ENCODE measurements around the gene CACNA1H. TPM values are rescaled to one million over a fixed set of nuclear protein-coding genes. Genes with fewer than 3 reads are reported as not detected.

The CACNA1H gene
- total RNA-seq, 1 donor from 2014 or later, result 9.5 TPM

GRCh38 chr16:1213796-1214372, 61.0 kb downstream of the CACNA1H start:
- H3K9me3 Mint-ChIP-seq, result no peaks in the 10 kb centered on the region
- no peak overlapping the region for H2AFZ ChIP-seq (replicated peaks)
- H3F3A ChIP-seq (ENCODE audit: low read depth), result no peaks in the 10 kb centered on the region
- no peaks in the 10 kb centered on the region for H3K4me1 ChIP-seq
- TF ChIP-seq EZH2 (IDR thresholded peaks at IDR 0.05) (no peak), EZH2phosphoT487 (IDR thresholded peaks at IDR 0.05) (no peak), CTCF (IDR thresholded peaks at IDR 0.05) (no peak)
- no peaks in the 10 kb centered on the region for H3K36me3 ChIP-seq
- H4K20me1 ChIP-seq (ENCODE audit: low read depth), result no peaks in the 10 kb centered on the region
- no peak overlapping the region for H3K4me3 Mint-ChIP-seq
- H3K4me2 ChIP-seq, result no peak overlapping the region
- H3K9me3 ChIP-seq (ENCODE audit: low read depth), result no peaks in the 10 kb centered on the region
- no peaks in the 10 kb centered on the region for H3K27me3 ChIP-seq
- no peaks in the 10 kb centered on the region for H3K27me3 Mint-ChIP-seq (ENCODE audit: insufficient read depth, low read depth)
- no peak for DNase-seq (ENCODE audit: low spot score)
- H3K79me2 ChIP-seq (ENCODE audit: low read depth), result no peaks in the 10 kb centered on the region
- H3K27ac ChIP-seq, result no peak overlapping the region
- no peaks in the 10 kb centered on the region for H3K36me3 Mint-ChIP-seq
- no peak overlapping the region for H3K9ac ChIP-seq
- no peaks in the 10 kb centered on the region for H3K4me1 Mint-ChIP-seq
- no peak overlapping the region for H3K27ac Mint-ChIP-seq
- no peak overlapping the region for H3K4me3 ChIP-seq

GRCh38 chr16:1214719-1215118, 61.8 kb downstream of the CACNA1H start:
- Mint-ChIP-seq H3K9me3 (no peaks in the 10 kb centered on the region), H3K27me3 (ENCODE audit: insufficient read depth, low read depth) (no peaks in the 10 kb centered on the region), H3K27ac (no peak overlapping the region), H3K4me3 (no peak overlapping the region), H3K4me1 (no peaks in the 10 kb centered on the region), H3K36me3 (no peaks in the 10 kb centered on the region)
- Histone ChIP-seq H2AFZ (replicated peaks) (no peak overlapping the region), H3K4me3 (no peak overlapping the region), H3K4me2 (no peak overlapping the region), H3K36me3 (no peaks in the 10 kb centered on the region), H3K9me3 (ENCODE audit: low read depth) (no peaks in the 10 kb centered on the region), H4K20me1 (ENCODE audit: low read depth) (no peaks in the 10 kb centered on the region), H3K4me1 (no peaks in the 10 kb centered on the region), H3K9ac (no peak overlapping the region), H3K27me3 (no peaks in the 10 kb centered on the region), H3K79me2 (ENCODE audit: low read depth) (no peaks in the 10 kb centered on the region), H3F3A (ENCODE audit: low read depth) (no peaks in the 10 kb centered on the region), H3K27ac (no peak overlapping the region)
- no peak for DNase-seq (ENCODE audit: low spot score)
- TF ChIP-seq EZH2 (IDR thresholded peaks at IDR 0.05) (no peak), CTCF (IDR thresholded peaks at IDR 0.05) (no peak), EZH2phosphoT487 (IDR thresholded peaks at IDR 0.05) (no peak)

- H3K27me3 Mint-ChIP-seq (ENCODE audit: insufficient read depth, low read depth), result no peaks in the 10 kb centered on the region
- no peaks in the 10 kb centered on the region for H3K36me3 ChIP-seq
- no peak overlapping the region for H3K4me3 ChIP-seq
- H3K4me1 Mint-ChIP-seq, result no peaks in the 10 kb centered on the region
- no peaks in the 10 kb centered on the region for H3K36me3 Mint-ChIP-seq
- H4K20me1 ChIP-seq (ENCODE audit: low read depth), result no peaks in the 10 kb centered on the region
- no peaks in the 10 kb centered on the region for H3F3A ChIP-seq (ENCODE audit: low read depth)
- H2AFZ ChIP-seq (replicated peaks), result no peak overlapping the region
- H3K4me1 ChIP-seq, result no peaks in the 10 kb centered on the region
- no peak overlapping the region for H3K27ac ChIP-seq
- no peaks in the 10 kb centered on the region for H3K9me3 ChIP-seq (ENCODE audit: low read depth)
- DNase-seq (ENCODE audit: low spot score), result no peak
- no peak for TF ChIP-seq EZH2 (IDR thresholded peaks at IDR 0.05)
- no peak for TF ChIP-seq CTCF (IDR thresholded peaks at IDR 0.05)
- no peak for TF ChIP-seq EZH2phosphoT487 (IDR thresholded peaks at IDR 0.05)
- no peaks in the 10 kb centered on the region for H3K27me3 ChIP-seq
- no peaks in the 10 kb centered on the region for H3K79me2 ChIP-seq (ENCODE audit: low read depth)
- H3K4me2 ChIP-seq, result no peak overlapping the region
- H3K4me3 Mint-ChIP-seq, result no peak overlapping the region
- H3K9ac ChIP-seq, result no peak overlapping the region
- no peak overlapping the region for H3K27ac Mint-ChIP-seq
- H3K9me3 Mint-ChIP-seq, result no peaks in the 10 kb centered on the region
Observed at GRCh38 chr16:1215574-1216295, 62.8 kb downstream of the CACNA1H start.
